ENCODE results near the gene BRIX1.

- TF ChIP-seq CTCF (IDR thresholded peaks at IDR 0.05; ENCODE audit: insufficient read depth, low read length, poor library complexity, severe bottlenecking) = no peak
- TF ChIP-seq EZH2phosphoT487 (conservative IDR thresholded peaks at IDR 0.05; ENCODE audit: low read length) = no peak
Observed at GRCh38 chr5:34941936-34942335, 26.4 kb downstream of the BRIX1 start.

All from SU-DHL-6 (cell line).